HG02870 (cell line): Measurements from ENCODE around the gene PRR14.
A peak's percentile ranks its signal among the peaks of the same experiment; 100 is the strongest.
"Not testable (repeated sequence)": the region's sequence is repeated elsewhere in the genome, so short reads cannot be mapped to it uniquely, and the experiment has no call there.

Source experiments
- ATAC-seq: cut with Tn5 transposase; IDR thresholded peaks from one replicate; pipeline ENCODE4 v1.9.1; 2021; ENCODE audit warnings: mild to moderate bottlenecking, moderate library complexity; ENCODE audit not compliant: unreplicated experiment

PRR14 gene

DNA sequence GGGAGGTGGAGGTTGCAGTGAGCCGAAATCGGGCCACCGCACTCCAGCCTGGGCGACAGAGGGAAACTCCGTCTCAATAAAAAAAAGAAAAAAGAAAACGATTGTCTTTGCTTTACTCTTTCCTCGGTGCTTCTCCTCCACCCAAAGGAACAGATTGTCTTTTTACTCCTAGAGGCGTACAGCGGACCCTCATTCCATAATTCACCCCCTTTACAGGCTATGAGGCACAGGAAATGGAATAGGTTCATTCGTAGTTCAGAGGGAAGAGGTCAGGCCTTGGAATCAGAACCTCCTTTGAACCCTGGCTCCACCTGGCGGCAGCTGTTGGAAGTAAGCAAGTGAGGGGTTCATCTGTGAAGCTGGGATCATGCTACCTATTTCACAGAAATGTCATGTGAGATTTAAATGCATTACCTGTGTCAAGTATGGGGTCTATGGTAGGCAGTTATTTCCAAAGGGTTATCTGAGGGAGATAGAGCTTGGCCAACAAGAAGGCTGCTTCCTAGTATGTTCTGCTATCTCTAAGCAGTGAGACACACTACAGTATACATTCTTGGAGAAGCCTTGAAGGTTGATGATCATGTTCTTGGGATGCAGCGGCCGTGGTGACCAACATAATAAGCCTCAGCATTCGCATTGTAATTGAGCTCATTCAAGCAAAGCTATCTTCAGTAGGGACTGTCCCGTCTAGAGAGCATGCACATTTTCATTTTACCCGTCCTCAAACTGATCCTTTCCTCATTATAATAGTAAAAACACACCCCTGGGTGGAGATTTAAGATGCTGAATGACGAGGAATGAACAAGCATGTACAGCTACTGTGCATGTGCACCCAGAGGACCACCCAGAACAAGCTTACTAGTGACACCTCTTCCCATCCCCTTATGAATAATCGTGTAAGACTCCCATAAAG, 21.9 kb upstream of the PRR14 start:
- ATAC-seq: no peak

DNA sequence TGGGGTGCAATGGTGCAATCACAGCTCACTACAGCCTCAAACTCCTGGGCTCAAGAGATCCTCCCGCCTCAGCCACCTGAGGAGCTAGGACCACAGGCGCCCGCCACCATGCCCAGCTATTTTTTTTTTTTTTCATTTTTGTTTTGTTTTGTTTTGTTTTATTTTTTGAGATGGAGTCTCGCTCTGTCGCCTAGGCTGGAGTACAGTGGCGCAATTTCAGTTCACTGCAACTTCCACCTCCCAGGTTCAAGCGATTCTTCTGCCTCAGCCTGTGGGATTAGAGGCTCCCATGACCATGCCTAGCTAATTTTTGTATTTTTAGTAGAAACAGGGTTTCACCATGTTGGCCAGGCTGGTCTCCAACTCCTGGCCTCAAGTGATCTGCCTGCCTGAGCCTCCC, 18.3 kb upstream of the PRR14 start:
- ATAC-seq: not testable (repeated sequence)

DNA sequence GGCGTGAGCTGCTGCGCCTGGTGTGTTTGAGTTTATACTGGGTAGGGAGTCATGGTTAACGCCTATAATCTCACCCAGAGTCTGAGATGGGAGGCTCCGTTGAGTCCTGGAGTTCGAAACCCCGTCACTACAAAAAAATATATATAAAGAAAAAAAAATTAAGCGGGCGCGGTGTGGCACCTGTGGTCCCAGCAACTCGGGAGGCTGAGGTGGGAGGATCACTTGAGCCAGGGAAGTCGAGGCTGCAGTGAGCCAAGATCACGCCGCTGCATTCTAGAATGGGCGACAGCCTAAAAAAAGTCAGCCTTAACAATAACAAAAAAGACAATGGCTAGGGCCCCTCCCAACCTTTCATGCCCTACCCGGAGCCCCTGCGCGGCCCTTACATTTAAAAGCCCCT, 17.2 kb upstream of the PRR14 start:
- ATAC-seq: no peak

DNA sequence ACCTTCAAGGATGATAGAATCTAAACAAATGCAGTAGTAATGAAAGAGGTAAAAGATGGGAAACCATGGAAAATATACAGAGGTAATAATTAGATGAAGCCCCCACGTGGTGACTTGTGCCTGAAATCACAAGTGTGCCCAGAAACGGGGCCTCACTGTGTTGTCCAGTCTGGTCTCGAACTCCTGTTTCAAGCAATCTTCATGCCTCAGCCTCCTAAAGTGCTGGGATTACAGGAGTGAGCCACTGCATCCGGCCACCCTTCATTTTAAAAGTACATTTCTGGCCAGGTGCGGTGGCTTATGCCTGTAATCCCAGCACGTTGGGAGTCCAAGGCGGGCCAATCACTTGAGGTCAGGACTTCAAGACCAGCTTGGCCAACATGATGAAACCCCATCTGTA, 14.2 kb upstream of the PRR14 start:
- ATAC-seq: no peak

DNA sequence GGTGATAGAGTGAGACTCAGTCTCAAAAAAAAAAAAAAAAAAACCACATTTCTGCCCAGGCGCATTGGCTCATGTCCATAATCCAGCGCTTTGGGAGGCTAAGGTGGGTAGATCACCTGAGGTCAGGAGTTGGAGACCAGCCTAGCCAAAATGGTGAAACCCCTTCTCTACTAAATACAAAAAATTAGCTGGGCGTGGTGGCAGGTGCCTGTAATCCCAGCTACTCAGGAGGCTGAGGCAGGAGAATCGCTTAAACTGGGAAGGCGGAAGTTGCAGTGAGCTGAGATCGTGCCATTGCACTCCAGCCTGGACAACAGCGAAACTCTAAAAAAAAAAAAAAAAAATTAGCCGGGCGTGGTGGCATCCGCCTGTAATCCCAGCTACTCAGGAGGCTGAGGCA, 13.6 kb upstream of the PRR14 start:
- ATAC-seq: not testable (repeated sequence)

DNA sequence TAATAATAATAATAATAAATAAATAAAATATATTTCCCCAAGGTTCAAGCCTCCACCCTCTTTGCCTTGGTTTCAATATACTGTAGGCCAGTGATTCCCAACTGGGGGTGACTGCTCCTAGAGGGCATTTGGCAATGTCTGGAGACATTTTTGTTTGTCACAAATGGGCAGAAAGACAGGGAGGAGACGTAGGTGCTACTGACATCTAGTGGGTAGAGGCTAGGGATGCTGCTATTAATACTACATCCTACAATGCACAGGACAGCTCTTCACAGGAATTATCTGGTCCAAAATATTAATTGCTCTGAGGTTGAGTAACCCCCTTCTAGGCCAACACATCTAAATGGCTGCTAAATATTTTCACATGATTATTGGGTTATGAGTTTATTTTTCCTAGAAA, 12.8 kb upstream of the PRR14 start:
- no peak for ATAC-seq

DNA sequence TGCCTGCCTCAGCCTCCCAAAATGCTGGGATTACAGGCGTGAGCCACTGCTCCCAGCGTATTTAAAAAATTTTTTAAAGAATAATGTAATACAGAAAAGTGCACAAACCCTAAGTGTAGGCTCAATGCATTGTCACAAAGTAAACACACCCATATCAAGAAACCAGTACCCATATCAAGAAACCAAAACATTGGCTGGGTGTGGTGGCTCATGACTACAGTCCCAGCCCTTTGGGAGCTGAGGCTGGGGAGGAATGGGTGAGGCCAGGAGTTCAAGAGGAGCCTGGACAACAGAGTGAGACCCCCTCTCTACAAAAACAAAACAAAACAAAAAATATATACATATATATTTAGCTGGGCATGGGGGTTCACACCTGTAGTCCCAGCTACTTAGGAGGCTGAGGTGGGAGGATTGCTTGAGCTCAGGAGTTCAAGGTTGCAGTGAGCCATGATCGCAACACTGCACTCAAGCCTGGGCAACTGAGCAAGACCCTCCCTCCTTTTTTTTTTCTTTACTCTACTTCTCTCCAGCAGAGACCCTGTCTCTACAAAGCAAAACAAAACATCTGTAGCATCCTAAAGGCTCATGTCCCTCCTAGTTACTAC, 9.3 kb upstream of the PRR14 start:
- ATAC-seq: no peak

DNA sequence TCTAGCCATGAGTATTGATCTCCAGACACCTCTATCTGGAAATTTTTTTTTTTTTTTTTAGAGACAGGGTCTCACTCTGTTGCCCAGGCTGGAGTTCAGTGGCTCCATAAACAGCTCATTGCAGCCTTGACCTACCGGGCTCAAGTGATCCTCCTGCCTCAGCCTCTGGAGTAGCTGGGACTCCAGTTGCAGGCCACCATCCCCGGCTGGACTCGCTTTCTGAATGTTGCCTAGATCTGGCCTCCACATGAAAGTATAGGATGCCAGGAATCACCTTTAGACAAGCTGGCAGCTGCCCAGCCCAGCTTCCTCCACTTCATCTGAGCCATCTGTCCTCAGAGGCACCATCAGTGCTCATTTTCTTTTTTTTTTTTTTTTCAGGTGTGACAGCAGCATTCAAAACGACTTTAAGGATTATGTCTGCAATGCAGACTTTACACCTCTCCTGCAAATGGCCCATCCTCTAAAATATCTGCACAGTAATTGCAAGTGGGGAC, 6.4 kb upstream of the PRR14 start:
- no peak for ATAC-seq

DNA sequence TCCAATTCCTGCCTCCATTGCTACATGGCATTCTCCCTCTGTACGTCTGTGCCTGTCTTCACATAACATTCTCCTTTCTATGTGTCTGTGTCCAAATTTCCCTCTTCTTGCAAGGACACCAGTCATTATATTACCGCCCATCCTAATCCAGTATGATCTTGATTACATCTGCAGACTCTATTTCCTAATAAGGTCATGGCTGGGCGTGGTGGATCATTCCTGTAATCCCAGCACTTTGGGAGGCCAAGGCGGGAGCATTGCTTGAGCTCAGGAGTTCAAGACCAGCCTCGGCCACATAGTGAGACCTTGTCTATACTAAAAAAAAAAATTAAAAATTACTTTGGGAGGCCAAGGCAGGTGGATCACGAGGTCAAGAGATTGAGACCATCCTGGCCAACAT, 5.0 kb upstream of the PRR14 start:
- ATAC-seq: no peak

DNA sequence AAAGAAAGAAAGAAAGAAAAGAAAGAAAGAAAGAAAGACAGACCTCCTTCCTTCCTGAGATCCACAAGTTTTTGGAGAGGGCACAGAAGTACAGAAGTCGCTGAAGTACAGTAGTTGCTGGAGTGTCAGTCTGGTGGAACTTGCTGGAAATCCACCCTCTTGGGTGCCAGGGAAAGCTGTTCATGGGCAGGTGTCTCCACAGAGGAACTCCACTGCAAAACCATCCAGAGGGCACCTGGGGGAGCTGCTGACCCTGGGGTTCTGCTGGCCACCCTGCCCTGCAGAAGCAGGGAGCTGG, 3.5 kb upstream of the PRR14 start:
- no peak for ATAC-seq

DNA sequence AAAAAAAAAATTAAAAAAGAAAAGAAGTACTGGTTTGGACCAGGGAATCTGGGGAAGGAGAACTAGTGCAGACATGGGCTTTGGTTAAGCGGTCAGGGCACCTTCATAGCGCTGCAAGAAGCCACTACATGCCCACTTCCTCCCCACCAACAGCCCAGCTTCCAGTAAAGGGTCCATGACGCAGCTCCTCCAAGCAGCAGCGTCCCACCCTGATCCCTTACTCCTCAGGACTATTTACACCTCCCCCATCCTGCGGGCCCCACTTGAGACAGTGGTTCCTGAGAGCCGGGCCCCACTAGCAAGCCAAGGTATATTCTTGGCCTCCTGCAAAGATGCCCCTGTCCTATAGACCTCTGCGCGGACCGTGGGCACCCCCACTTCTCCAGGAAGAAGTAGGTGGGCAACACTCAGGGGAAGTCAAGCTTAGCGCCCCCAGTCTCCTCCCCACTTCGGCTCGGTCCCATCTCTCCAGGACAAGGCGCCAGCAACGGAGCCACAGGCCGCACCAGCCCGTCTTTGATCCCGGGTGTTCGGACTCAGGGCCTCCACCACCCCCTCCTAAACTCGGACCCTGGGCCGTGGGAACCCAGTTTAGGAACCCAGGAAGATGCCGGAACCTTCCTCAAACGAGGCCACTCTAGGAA, 913 bp upstream of the PRR14 start:
- no peak for ATAC-seq

DNA sequence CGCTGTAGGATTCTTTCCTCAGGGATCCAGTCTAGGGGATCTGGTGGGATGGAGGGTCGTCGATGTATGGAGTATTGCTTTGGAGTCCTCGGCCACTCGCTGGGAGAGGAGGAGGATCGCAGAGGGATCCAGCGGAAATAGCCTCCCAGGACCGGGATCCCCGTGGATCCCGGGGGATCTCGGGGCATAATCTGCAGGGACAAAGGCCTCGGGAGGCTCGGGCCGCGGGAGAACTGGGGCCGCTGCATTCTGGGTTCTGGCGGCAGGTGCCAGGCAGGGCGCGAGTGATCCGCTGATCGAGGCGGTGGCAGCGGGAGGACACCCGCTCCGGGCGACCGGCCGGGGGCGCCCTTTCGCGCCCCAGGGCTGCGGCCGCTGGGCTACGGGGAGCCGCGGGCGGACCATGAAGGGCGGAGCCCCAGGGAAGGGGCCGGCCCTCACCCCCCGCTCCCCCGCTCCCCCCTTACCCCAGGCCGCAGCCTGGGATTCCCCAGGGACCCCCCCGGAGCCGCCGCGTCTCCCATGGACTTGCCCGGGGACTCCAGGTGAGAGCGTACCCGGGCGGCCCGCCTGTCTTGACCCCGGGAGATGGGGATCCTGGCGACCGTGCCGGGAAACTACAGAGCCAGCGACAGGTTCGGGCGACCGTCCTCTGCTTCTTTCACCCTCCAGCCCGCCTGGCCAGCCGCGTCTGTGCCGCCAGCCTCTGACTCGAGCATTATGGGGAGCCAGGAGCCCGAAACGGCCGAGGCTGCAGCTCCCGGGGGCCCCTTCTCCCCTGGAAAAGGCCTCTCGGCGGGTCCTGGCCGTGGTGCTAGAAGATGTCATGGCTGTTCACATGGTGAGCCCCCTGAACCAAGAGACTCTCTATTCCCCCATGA, 604 bp downstream of the PRR14 start:
- peak; percentile 41 for ATAC-seq

DNA sequence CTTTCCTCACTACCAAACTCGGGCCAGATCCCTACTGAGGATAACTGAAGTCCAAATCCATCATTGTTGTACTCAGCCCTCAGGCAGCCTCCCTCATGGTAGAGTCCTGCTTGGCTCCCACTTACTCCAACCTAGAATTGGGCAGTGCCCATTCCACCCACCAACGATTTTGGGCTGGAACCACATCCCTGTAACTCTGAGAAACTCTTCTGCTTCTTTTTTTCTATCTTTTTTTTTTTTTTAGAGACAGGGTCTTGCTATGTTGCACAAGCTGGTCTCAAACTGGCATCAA, 1.2 kb downstream of the PRR14 start:
- no peak for ATAC-seq

DNA sequence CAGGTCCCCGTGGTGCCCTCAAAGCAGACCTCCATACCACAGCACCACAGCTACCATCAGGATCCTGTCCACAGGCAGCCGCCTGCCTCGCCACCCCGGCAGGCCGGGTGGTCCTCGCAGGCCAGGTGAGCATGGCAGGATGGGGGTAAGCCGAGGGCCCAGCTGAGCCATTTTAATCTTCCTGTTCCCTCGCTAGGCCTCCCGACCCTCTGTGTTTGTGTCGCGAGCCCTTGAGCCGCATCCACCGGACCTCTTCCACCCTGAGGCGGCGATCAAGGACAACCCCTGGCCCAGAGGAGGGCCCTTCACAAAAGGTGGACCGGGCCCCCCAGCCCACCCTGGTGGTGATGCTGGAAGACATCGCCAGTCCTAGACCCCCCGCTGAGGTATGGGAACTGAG, 2.0 kb downstream of the PRR14 start:
- no peak for ATAC-seq

DNA sequence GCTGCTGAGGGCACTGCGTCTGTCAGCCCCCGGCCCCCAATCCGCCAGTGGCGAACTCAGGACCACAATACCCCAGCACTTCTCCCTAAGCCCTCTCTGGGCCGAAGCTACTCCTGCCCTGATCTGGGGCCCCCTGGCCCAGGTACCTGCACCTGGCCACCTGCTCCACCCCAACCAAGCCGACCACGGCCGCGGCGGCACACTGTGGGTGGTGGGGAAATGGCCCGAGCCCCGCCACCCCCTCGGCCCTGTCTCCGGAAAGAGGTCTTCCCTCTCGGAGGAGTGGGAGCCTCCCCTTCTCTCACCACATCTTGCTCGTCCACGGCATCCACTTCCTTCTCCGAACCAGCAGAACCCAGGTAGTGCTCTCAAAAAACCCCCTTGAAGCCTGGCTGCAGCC, 4.1 kb downstream of the PRR14 start:
- no peak for ATAC-seq

DNA sequence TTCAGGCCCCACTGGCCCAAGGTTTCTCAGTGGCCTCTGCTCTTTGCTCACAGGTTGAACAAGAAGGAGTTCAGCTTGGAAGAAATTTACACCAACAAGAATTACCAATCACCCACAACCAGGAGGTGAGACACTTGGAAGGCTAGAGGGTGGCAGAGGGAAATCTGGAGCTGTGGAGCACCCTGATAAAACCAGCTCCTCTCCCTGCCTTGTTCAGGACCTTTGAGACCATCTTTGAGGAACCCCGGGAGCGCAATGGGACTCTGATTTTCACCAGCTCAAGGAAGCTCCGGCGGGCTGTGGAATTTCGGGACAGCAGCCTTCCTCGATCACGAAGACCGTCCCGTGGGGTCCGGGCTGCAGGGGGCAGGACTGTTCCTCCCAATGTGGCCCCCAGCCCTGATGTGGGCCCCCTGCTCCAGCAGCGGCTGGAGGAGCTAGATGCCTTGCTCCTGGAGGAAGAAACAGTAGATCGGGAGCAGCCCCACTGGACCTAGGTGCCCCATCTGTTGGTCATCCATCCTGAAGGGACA, 5.1 kb downstream of the PRR14 start:
- no peak for ATAC-seq

DNA sequence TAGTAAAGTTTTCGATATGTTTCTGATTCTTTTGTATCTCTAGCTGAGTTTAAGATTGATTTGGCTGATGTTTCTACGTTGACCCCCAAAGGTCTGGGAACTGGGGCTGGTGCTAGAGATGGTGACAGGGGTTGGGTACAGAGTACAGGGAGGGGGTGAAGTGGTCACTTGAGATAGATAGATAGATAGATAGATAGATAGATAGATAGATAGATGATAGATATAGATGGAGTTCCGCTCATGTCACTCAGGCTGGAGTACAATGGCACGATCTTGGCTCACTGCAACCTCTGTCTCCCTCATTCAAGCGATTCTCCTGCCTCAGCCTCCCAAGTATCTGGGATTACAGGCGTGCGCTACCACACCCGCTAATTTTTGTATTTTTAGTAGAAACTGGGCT, 5.6 kb downstream of the PRR14 start:
- no peak for ATAC-seq

DNA sequence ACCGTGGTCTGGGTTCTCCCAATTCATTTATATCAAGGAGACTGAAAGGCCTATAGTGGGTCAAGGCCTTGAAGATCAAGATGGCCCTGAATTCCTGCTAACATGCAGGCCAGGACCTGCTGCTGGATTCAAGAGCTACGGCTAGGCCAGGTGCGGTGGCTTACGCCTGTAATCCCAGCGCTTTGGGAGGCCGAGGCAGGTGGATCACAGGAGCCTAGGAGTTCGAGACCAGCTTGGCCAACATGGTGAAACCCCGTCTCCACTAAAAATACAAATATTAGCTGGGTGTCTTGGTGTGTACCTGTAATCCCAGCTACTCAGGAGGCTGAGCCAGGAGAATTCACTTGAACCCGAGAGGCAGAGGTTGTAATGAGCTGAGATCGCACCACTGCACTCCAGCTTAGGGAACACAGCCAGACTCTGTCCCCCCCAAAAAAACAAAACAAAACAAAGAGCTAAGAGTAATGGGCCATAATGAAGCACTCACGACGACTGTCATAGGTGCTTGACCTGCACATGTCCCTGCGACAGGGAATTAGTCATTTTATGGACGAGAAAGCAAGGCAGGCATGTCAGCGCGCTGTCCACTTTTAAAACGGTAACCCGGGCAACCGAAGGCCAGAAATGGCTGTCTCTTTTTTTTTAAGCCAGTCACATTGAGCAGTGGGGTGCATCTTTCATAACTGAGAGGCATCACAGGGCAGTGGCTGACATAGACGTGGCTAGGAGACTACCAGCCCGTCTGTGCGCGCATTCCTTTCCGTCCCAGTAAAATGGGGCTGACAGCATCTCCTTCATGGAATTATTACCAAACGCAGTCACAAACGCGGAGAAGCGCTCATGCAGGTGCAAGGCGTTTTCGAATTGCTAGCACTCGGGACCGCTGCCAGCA, 6.5 kb downstream of the PRR14 start:
- ATAC-seq: no peak

DNA sequence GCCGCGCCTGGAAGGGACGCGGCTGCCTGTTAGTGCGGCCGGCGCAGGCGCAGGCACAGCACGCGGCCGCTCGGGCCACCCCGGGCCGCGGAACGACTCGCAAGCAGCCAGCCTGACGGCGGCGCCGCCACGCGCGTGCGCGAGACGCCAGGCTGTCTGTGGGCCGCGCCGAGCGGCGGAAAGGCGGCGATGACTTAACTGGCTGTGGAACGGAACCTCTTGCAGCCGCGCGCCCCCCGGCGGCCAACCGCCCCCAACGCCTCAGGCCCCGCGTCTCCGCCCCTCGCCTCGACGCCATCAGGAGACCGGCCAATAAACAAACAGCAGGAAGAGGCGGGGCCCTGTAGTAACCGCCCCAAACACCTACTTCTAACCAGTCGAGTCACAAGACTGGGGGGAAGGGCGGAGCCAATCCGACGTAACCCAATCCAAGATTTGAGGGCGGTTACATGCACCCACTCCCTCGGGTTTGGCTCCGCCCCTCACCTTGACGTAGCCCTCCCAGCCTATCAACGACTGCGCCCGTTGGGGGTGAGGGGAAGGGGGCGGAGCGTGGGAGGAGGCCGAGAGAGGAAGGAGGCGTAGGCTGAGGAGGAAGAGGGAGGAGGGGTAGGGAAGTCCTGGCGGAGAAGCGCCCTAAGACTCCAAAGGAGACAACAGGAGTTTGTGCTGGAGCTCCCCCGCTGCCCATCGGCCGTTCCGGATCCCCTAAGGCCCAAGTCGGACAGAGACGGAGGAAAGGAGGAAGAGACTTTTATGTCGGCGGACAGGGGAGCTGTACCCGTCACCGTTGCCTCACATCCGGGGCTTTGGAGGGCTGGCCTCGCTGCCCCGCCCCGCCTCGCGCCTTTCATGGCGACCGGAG, 7.3 kb downstream of the PRR14 start, which contains the start of gene FBRS:
Gene FBRS (plus strand): TSS at position 566 of the 865 bp plus-strand sequence. CDS start 1,088 bp downstream, outside the sequence.
- ATAC-seq: peak; percentile 73
